ENCODE data around the gene ZBTB2. TPM values are rescaled to one million over a fixed set of nuclear protein-coding genes. Genes with fewer than 3 reads are reported as not detected.

Gene ZBTB2, protein sequence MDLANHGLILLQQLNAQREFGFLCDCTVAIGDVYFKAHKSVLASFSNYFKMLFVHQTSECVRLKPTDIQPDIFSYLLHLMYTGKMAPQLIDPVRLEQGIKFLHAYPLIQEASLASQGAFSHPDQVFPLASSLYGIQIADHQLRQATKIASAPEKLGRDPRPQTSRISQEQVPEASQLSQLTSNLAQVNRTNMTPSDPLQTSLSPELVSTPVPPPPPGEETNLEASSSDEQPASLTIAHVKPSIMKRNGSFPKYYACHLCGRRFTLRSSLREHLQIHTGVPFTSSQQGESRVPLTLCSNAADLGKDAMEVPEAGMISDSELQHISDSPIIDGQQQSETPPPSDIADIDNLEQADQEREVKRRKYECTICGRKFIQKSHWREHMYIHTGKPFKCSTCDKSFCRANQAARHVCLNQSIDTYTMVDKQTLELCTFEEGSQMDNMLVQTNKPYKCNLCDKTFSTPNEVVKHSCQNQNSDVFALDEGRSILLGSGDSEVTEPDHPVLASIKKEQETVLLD
- total RNA-seq, result 10 to 100 TPM; 21.9 TPM

DNA sequence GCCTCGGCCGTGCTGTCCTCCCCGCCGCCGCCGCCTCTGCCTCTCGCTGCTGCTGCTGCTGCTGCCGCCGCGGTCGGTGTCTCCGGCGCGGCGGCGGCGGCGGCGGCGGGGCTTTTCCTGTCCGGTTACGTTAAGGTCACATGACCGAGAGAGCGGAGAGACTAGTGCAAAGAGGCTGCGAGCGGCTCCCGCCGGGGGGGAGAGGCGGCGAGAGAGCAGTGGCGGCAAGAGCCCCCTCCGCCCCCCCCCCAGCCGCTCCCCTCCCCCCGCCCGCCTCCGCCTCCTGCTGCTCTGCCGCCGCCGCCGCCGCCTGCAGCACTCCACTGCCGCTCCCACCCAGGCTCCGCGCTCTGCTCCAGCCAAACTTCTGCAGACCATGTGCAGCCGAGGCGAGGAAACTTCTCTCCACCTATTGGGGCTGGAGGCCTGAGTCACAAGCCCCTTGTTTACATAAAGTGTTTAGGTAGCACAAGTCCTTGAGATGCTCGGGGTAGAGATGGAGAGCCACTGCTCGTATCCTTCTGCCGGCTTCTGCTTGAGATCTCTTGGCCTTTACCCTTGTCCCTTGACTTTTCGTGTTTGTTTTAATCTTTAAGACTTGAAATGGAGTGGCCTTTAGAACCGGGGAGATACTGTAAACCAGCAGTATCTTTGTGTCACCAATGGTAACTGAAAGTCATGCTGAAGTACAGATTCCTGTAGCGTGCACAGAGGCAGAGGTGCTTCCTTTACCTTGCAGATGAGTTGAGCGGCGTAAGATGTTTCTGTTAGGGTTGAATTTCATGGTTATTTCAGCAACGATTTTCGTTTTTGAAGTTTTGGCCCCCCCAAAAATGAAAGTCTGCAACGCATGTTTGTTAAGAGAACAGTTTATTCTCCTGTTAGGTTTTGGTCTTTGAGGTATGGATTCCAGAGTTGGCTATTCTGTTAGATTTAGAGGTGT, at the start of gene ZBTB2:
Gene ZBTB2 (minus strand): TSS at position 89 of the 943 bp plus-strand sequence. CDS start 17,922 bp downstream, outside the sequence.

Other genes starting within 250 kb of the ZBTB2 start
- under 1 TPM; 0.08 to 0.10 TPM for gene AKAP12, start 151.6 kb downstream of the ZBTB2 start, total RNA-seq
- 10 to 100 TPM; 20.1 to 22.7 TPM for gene RMND1, start 60.6 kb upstream of the ZBTB2 start, total RNA-seq
- not detected for gene CCDC170, start 102.5 kb upstream of the ZBTB2 start, total RNA-seq

All from activated naive CD4-positive, alpha-beta T cell treated with anti-CD3 and anti-CD28 coated beads, Interleukin-2, amount 10 ng/mL, durations not matched to agents 5 hours and 36 hours (primary cell).